Ishikawa (cell line): ENCODE data around the gene PTPRU.
A peak's percentile ranks its signal among the peaks of the same experiment; 100 is the strongest.

Source experiments
- CEBPB ChIP-seq: IDR thresholded peaks from 2 replicates; pipeline ENCODE4 v1.6.1; 2012
- CREB1 ChIP-seq: IDR thresholded peaks from 2 replicates; pipeline ENCODE4 v1.6.1; 2012; ENCODE audit warnings: low read depth
- EGR1 ChIP-seq: IDR thresholded peaks from 2 replicates; pipeline ENCODE4 v1.6.1; 2012
- EP300 ChIP-seq: IDR thresholded peaks from 2 replicates; pipeline ENCODE4 v1.6.1; 2012; ENCODE audit warnings: borderline replicate concordance
- FOXM1 ChIP-seq: IDR thresholded peaks from 2 replicates; pipeline ENCODE4 v1.6.1; 2012; ENCODE audit warnings: low read depth, borderline replicate concordance
- NFIC ChIP-seq: IDR thresholded peaks from 2 replicates; pipeline ENCODE4 v1.6.1; 2012
- RAD21 ChIP-seq: IDR thresholded peaks from 2 replicates; pipeline ENCODE4 v1.6.1; 2012; ENCODE audit warnings: low read depth
- REST ChIP-seq: IDR thresholded peaks from 2 replicates; pipeline ENCODE4 v1.6.1; 2012; ENCODE audit warnings: low read depth, mild to moderate bottlenecking
- TAF1 ChIP-seq: IDR thresholded peaks from 2 replicates; pipeline ENCODE4 v1.6.1; 2012; ENCODE audit warnings: low read depth, mild to moderate bottlenecking
- TCF12 ChIP-seq: IDR thresholded peaks from 2 replicates; pipeline ENCODE4 v1.6.1; 2012; ENCODE audit warnings: low read depth
- TEAD4 ChIP-seq: IDR thresholded peaks from 2 replicates; pipeline ENCODE4 v1.6.1; 2012
- USF1 ChIP-seq: IDR thresholded peaks from 2 replicates; pipeline ENCODE4 v1.6.1; 2012
- YY1 ChIP-seq: IDR thresholded peaks from 2 replicates; pipeline ENCODE4 v1.6.1; 2012; ENCODE audit warnings: low read depth
- ZBTB7A ChIP-seq: IDR thresholded peaks from 2 replicates; pipeline ENCODE4 v1.6.1; 2012; ENCODE audit warnings: low read depth
- TF ChIP-seq, protein P1 (sequence below): IDR thresholded peaks from 2 replicates; pipeline ENCODE4 v1.6.1; 2012

The PTPRU gene

DNA sequence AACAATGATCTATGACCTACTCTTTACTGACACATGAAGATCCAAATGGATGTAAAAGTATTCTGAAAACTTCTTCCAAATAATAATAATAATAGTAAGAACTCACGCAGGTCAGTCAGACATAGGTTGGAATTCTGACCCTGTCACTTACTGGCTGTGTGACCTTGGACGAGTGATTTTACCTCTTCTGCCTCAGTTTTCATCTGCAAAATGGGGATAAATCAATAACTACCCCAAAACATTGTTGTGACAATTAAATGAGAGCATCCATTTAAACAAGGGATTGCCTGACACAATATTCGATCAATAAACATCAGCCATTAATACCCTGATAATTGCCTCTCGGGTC lies 6.1 kb upstream of the PTPRU start:
- no peak for TF ChIP-seq EGR1
- TF ChIP-seq REST = no peak
- no peak for TF ChIP-seq ZBTB7A
- TF ChIP-seq RAD21 = no peak
- no peak for TF ChIP-seq USF1
- no peak for TF ChIP-seq YY1
- TF ChIP-seq, protein P1, sequence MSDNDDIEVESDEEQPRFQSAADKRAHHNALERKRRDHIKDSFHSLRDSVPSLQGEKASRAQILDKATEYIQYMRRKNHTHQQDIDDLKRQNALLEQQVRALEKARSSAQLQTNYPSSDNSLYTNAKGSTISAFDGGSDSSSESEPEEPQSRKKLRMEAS = no peak
- TF ChIP-seq TCF12 = no peak
- TF ChIP-seq NFIC = no peak
- TF ChIP-seq CREB1 = no peak
- no peak for TF ChIP-seq CEBPB
- TF ChIP-seq EP300 = no peak

- TF ChIP-seq TCF12 (peak; percentile 47; the same call in 1 of the 2 replicates), ZBTB7A (peak; percentile 31; the same call in 1 of the 2 replicates), EP300 (no peak), FOXM1 (no peak), TAF1 (peak; percentile 67), TEAD4 (no peak; the same call in 1 of the 2 replicates), USF1 (peak; percentile 36; the same call in 1 of the 2 replicates), CREB1 (peak; percentile 94)
- TF ChIP-seq, protein P1 = peak; percentile 94
Measured at GRCh38 chr1:29230553-29231378, 5.6 kb upstream of the PTPRU start, which contains the start of gene MECR. MECR (minus strand) TSS chr1:29230934; CDS start chr1:29230906, 28 bp downstream.

GRCh38 chr1:29232387-29232786 lies 3.9 kb upstream of the PTPRU start:
- TF ChIP-seq FOXM1 = no peak
- TF ChIP-seq TEAD4 = no peak
- TF ChIP-seq CREB1 = no peak
- TF ChIP-seq EGR1 = no peak
- no peak for TF ChIP-seq CEBPB
- no peak for TF ChIP-seq TCF12
- TF ChIP-seq NFIC = no peak

- TF ChIP-seq YY1 (no peak), TEAD4 (no peak), EGR1 (no peak), USF1 (no peak), CEBPB (no peak), FOXM1 (no peak), TCF12 (no peak), RAD21 (no peak), ZBTB7A (no peak), EP300 (no peak), REST (no peak), CREB1 (no peak)
- TF ChIP-seq, protein P1 = no peak
Measured at GRCh38 chr1:29233693-29234092, 2.6 kb upstream of the PTPRU start.

- TF ChIP-seq CREB1 (no peak), EP300 (no peak), USF1 (no peak)
- TF ChIP-seq, protein P1 = no peak
Measured at GRCh38 chr1:29234471-29234870, 1.9 kb upstream of the PTPRU start.
